DOHH2 (cell line): ENCODE data around the gene PMP22.

Experiments used
- H3F3A ChIP-seq: fragments of 200-600 bp; sonication (generic), shearing (Covaris generic); 2 replicates; pipeline ENCODE4 v1.6.0; 2016; ENCODE audit warnings: antibody characterized with exemption, mild to moderate bottlenecking; ENCODE audit not compliant: control insufficient read depth, insufficient read depth
- H3K27ac ChIP-seq: fragments of 200-600 bp; sonication (generic); 2 replicates; pipeline ENCODE4 v1.5.1; 2014; ENCODE audit warnings: low read depth, mild to moderate bottlenecking, low read length, moderate library complexity
- H3K27me3 ChIP-seq: fragments of 200-600 bp; sonication (generic); 2 replicates; pipeline ENCODE4 v1.6.1; 2014; ENCODE audit warnings: mild to moderate bottlenecking, low read length, mixed read lengths; ENCODE audit not compliant: control insufficient read depth
- H3K36me3 ChIP-seq: fragments of 200-600 bp; sonication (generic); 2 replicates; pipeline ENCODE4 v1.6.1; 2014; ENCODE audit warnings: mild to moderate bottlenecking, low read length, moderate library complexity, mixed read lengths; ENCODE audit not compliant: control insufficient read depth
- H3K4me1 ChIP-seq: fragments of 200-600 bp; sonication (generic); 2 replicates; pipeline ENCODE4 v1.6.1; 2014; ENCODE audit warnings: mild to moderate bottlenecking, low read length, mixed read lengths; ENCODE audit not compliant: control insufficient read depth
- H3K4me2 ChIP-seq: fragments of 200-600 bp; sonication (generic); 2 replicates; pipeline ENCODE4 v1.6.0; 2014; ENCODE audit warnings: mild to moderate bottlenecking, low read length, moderate library complexity
- H3K4me3 ChIP-seq: fragments of 200-600 bp; sonication (generic); 2 replicates; pipeline ENCODE4 v1.5.1; 2014; ENCODE audit warnings: mild to moderate bottlenecking, low read length, mixed read lengths
- H3K79me2 ChIP-seq: fragments of 200-600 bp; sonication (generic); 2 replicates; pipeline ENCODE4 v1.6.1; 2014; ENCODE audit warnings: mild to moderate bottlenecking, low read length, mixed read lengths; ENCODE audit not compliant: control insufficient read depth
- H3K9me2 ChIP-seq: fragments of 200-600 bp; sonication (generic); replicated peaks from 2 replicates; pipeline ENCODE4 v1.6.1; 2014; ENCODE audit warnings: mild to moderate bottlenecking, low read length, mixed read lengths; ENCODE audit not compliant: control insufficient read depth
- H3K9me3 ChIP-seq: fragments of 200-600 bp; sonication (generic); 2 replicates; pipeline ENCODE4 v1.6.1; 2014; ENCODE audit warnings: antibody characterized with exemption, low read length, mixed read lengths; ENCODE audit not compliant: control insufficient read depth, insufficient read depth
- H4K20me1 ChIP-seq: fragments of 200-600 bp; sonication (generic); 2 replicates; pipeline ENCODE4 v1.6.0; 2014; ENCODE audit warnings: low read depth, mild to moderate bottlenecking, antibody characterized with exemption, low read length, moderate library complexity; ENCODE audit not compliant: control insufficient read depth, insufficient read depth
- EZH2phosphoT487 ChIP-seq: fragments of 200-600 bp; sonication (generic); IDR thresholded peaks from 2 replicates; pipeline ENCODE4 v1.6.1; 2017; ENCODE audit warnings: borderline replicate concordance, mild to moderate bottlenecking, antibody characterized with exemption, low read length, moderate library complexity, mixed read lengths
- TF ChIP-seq, protein P1 (sequence below): fragments of 200-600 bp; sonication (generic); IDR thresholded peaks from one replicate; pipeline ENCODE4 v1.5.1; 2014; ENCODE audit warnings: antibody characterized with exemption, mild to moderate bottlenecking, low read depth, low read length; ENCODE audit not compliant: poor library complexity, severe bottlenecking

The PMP22 gene

DNA sequence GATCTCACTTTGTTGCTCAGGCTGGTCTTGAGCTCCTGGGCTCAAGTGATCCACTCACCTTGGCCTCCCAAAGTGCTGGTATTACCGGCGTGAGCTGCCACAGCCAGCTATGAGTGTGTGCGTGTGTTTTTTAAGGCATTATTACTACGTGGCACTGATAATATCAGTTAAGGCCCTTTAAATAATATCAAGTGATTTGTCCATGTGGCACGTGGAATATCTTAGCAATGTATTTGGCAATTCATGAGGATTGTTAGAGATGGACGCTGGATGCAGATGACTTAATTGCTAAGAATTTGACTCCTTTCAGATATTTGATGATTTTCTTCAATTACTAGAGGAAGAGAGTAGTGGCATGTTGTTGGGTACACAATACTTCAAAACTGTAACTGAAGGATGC is 25.5 kb upstream of the PMP22 start:
- Histone ChIP-seq H3F3A (no peaks in the 10 kb centered on the region), H3K27ac (no peak overlapping the region), H4K20me1 (no peaks in the 10 kb centered on the region), H3K9me2 (no peaks in the 10 kb centered on the region), H3K4me3 (no peak overlapping the region), H3K27me3 (no peaks in the 10 kb centered on the region), H3K4me2 (no peak overlapping the region), H3K9me3 (no peaks in the 10 kb centered on the region), H3K79me2 (no peaks in the 10 kb centered on the region), H3K36me3 (no peaks in the 10 kb centered on the region), H3K4me1 (no peaks in the 10 kb centered on the region)
- no peak for TF ChIP-seq EZH2phosphoT487
- TF ChIP-seq, protein P1, sequence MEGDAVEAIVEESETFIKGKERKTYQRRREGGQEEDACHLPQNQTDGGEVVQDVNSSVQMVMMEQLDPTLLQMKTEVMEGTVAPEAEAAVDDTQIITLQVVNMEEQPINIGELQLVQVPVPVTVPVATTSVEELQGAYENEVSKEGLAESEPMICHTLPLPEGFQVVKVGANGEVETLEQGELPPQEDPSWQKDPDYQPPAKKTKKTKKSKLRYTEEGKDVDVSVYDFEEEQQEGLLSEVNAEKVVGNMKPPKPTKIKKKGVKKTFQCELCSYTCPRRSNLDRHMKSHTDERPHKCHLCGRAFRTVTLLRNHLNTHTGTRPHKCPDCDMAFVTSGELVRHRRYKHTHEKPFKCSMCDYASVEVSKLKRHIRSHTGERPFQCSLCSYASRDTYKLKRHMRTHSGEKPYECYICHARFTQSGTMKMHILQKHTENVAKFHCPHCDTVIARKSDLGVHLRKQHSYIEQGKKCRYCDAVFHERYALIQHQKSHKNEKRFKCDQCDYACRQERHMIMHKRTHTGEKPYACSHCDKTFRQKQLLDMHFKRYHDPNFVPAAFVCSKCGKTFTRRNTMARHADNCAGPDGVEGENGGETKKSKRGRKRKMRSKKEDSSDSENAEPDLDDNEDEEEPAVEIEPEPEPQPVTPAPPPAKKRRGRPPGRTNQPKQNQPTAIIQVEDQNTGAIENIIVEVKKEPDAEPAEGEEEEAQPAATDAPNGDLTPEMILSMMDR = no peak

GRCh38 chr17:15289285-15290183 is 24.4 kb upstream of the PMP22 start:
- Histone ChIP-seq H4K20me1 (no peaks in the 10 kb centered on the region), H3K36me3 (no peaks in the 10 kb centered on the region), H3K4me1 (no peaks in the 10 kb centered on the region), H3K4me2 (no peak overlapping the region), H3F3A (no peaks in the 10 kb centered on the region), H3K27me3 (no peaks in the 10 kb centered on the region), H3K9me2 (no peaks in the 10 kb centered on the region), H3K27ac (no peak overlapping the region), H3K9me3 (no peaks in the 10 kb centered on the region), H3K79me2 (no peaks in the 10 kb centered on the region), H3K4me3 (no peak overlapping the region)
- TF ChIP-seq, protein P1 = no peak
- no peak for TF ChIP-seq EZH2phosphoT487

GRCh38 chr17:15288859-15289258 is 23.7 kb upstream of the PMP22 start:
- H3K9me2 ChIP-seq = no peaks in the 10 kb centered on the region
- no peak overlapping the region for H3K27ac ChIP-seq

More at GRCh38 chr17:15288859-15289258, 23.7 kb upstream of the PMP22 start:
- Histone ChIP-seq H3K9me3 (no peaks in the 10 kb centered on the region), H3K4me3 (no peak overlapping the region), H3K79me2 (no peaks in the 10 kb centered on the region), H4K20me1 (no peaks in the 10 kb centered on the region), H3F3A (no peaks in the 10 kb centered on the region), H3K4me2 (no peak overlapping the region), H3K27me3 (no peaks in the 10 kb centered on the region), H3K36me3 (no peaks in the 10 kb centered on the region), H3K4me1 (no peaks in the 10 kb centered on the region)
- no peak for TF ChIP-seq EZH2phosphoT487
- TF ChIP-seq, protein P1 = no peak
